GDM1 (cell line): ENCODE measurements around the gene CROCC2.

ENCODE experiments used
- DNase-seq: peaks from one replicate; lab custom pipeline; 2025; lab: John Stamatoyannopoulos, UW

Gene CROCC2

GRCh38 chr2:240905176-240905781, 857 bp upstream of the CROCC2 start:
- no peak for DNase-seq

DNA sequence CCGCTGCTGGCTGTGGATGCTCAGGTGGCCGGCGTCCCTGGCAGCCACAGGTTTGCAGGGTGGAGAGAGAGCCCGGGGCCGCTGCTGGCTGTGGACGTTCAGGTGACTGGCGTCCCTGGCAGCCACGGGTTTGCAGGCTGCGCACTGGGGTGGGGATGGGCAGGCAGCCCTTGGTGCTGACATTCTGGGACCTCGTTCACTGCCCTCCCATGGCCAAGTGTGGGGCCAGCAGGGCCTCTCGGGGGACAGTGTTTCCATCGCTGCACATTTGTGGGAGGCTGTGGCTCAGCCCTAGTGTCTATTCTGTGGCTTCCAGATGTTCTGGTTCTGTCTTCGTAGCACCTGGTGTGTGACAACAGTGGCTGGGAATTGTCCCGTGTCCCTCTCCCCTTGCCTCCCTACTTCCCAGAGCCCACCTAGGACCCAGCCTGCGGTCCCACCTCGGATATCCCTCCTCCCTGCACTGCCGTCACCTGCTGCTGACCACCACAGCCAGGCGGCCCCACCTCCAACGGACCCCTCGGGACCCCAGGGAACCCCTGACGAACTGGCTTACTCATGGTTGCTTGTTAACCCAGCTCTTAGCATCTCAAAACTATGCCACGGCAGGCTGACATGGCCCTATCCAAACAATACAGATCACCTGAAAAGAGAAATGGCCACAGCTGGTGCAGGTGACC, 915 bp downstream of the CROCC2 start:
- no peak for DNase-seq

DNA sequence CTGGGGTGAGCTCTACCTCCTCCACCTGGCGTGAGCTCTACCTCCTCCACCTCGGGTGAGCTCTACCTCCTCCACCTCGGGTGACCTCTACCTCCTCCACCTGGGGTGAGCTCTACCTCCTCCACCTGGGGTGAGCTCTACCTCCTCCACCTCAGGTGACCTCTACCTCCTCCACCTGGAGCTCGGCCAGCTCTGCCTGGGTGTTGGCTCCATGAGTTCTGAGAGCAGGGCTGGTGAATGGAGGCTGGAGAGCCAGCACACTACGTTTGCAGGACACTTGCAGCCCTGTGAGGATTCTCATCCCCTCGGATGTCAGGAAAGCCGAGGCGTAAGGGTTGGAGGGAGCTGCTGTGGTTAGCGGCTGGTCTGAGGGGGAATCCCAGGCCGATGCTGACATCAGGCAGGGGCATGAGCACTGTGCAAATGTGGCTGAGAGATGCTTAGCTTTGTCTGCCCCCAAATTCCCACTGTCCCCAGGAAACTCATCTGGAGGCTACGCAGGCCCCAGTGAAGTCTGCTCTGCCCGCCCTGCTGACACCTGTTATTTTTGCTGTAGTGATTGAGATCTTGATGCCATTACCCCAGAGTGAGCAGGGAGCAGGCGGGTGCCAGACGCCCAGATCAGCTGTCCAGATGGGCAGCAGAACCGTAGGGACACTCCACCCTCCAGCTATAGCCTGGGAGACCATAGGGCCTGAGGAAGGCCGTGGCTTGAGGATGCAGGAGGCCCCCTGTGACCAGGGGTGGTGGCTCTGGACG, 3.3 kb downstream of the CROCC2 start:
- no peak for DNase-seq

- DNase-seq: no peak
Observed at GRCh38 chr2:240911641-240912265, 5.6 kb downstream of the CROCC2 start.

GRCh38 chr2:240912878-240913809, 7.0 kb downstream of the CROCC2 start:
- no peak for DNase-seq

DNA sequence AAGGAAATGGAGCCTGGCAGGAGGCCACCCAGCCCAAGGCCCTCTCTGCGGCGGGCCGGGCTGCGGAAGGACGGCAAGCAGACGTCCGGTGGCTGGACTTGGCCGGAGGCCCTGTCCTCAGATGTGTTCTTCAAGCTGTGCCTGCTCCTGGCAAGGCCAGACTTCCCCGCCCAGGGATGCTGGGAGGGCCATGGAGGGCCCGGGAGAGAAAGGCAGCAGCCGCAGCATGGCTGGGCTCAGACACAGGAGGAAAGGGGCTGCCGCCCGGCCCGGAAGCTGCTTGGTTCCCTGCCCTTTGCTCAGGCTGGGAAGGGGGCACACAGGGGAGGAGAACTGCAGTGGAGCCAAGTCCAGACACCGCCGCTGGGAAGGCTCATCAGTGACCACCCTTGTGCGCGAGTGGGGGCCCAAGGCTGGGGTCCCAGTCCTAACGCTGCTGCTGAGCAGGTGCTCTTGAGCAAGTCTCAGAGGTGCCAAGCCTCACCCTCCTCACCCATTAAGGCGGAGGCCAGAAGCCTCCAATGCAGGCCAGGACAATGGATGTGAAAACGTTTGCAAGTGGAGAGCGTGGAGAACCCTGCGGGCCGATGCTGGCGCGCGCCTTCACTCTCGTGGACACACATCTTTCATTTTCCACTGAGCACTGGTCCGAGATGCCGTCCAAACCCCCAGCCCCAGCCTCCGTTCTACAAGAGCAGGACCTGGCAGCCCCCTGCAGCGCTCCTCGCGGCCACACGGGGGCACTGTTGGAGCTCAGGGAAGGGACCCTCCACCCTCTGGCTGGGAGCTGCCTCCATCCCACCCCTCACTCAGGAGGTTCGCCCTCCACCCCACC, 7.9 kb downstream of the CROCC2 start:
- no peak for DNase-seq

DNA sequence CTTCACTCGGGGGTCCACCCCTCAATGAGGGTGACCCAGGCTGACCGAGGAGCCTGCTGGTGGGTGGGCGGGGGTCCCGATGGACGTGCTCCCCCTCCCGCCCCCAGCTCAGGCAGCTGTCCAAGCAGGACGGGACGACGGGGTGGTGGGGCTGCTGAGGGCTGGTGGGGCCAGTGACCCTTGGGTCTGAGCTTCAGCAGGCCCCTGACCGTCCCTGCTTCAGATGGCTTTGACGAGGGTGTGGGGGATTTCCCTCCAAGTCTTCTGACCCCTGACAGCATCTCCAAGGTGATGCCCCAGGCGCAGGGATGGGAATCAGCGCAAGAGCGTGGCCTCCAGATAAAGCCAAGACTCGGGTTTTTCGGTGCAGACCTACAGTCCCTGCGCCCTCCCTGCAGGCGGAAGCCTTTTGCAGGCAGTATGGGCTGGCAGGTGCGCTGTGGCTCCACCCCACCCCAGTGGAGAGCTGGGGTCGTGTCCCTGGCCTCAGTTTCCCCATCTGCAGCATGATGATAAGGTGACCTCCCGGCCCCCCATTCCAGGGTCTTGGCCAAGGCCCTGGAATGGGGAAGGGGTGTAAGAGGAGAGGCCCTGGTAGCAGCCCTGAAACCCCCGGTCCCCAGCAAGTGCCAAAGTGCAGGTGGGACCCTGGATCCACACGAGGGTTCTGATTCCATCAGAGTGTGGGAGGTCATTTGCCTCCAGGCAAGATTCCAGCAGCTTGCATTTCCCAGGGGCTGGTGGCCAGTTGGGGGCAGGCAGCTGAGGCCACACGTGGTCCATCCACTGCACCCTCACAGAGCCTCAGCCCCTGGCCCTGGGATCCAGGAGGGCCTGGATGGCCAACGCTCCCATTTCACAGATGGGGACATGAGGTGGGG, 8.7 kb downstream of the CROCC2 start:
- no peak for DNase-seq

DNA sequence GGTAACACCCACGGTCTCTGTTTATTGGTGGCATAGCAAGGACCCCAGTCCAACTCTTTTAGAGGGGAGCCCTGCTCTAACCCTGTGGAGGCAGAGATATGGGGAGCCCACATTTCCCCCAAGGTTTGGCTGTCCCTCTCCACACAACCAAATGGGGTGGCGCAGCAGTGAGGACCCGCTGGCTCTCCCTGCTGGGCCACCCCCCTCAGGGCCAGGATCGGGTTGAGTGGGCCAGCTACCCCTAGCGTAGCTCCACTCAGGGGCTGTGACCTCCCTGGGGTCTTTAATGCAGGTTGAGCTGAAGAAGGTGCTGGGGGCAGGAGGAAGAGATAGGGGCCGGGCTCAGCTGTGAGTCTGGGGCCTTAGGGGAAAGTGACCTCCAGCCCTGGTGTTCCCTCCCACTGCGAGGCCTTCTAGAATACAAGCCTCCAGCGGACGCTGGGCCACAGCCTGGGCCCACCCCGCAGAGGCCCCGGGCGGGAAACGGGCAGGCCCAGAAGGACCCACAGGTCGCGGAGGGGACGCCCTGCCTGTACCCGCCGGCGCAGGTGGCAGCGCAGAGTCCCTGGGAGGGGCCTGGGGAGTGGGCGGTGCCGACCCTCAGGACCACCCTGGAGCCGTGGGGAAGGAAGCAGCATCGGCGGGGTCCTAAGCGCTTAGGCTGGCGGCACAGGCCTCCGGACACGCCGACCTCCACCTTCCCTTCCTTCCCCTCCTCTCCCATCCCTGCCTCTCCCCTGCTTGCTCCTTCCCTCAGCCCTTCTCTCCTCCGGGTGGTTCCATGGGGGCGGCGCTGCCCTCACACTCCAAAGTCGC, 9.6 kb downstream of the CROCC2 start:
- DNase-seq: no peak

GRCh38 chr2:240916571-240917008, 10.5 kb downstream of the CROCC2 start:
- no peak for DNase-seq

DNA sequence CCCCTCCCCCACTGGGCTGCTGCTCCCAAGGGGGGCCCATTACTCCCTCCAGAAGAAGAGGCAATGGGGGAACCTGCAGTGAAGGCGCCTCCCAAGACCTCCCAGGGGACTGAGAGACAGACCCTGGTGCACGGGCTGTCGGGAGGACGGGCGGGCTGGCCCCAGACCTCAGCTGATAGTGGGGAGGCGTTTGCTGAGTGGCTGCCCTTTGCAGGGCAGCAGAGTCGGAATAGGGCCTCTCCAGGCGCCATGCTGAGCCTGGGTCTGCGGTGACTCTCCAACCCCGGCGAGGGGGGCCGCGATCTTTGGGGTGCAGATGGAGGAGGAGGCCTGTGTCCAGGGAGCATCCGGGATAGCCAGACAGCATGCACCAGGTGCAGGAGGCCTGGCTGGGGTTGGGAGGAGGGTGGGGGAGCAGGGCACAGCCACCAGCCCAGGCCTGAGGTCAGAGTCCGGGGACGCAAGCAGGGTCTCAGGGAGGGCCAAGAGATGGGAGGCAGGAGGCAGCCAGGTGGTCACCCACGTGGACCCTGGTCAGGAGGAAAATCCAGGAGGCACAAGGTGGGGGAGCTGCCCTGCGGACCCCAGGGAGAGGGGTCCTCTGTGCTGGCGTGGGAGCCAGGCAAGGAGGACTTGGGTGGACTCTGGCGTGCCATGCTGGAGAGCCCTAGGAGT, 11.0 kb downstream of the CROCC2 start:
- no peak for DNase-seq

- DNase-seq: no peak
Observed at GRCh38 chr2:240917684-240918257, 11.6 kb downstream of the CROCC2 start.

- DNase-seq: no peak
Observed at GRCh38 chr2:240918258-240919091, 12.3 kb downstream of the CROCC2 start.

DNA sequence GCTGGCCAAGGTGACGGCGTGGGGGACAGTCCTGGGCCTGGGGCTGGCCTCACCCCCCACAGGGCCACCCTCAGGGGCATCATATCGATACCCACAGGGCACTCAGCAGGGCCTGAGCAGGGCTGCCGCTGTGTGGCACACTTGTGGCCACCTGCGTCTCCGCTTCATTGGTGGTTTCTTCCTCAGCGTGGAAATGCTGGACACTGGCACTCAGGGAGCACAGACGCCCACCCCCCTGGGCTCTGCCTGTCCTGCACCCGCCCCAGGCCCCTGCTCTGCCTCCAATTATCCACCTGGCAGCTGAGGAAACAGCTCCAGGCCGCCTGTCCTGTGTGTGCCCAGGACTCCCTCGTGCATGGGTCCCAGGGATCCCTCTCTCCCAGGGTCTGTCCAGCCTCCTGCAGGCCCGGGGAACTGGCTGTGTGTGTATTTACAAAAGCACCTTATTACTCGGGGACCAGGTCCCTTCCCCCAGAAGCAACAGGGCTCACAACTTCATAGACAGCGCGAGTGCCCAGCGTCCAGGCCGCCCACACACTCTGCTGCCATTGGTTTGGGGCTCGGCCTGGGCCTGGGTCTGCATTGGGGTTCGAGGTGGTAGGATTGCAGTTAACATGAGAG, 13.1 kb downstream of the CROCC2 start:
- no peak for DNase-seq

DNA sequence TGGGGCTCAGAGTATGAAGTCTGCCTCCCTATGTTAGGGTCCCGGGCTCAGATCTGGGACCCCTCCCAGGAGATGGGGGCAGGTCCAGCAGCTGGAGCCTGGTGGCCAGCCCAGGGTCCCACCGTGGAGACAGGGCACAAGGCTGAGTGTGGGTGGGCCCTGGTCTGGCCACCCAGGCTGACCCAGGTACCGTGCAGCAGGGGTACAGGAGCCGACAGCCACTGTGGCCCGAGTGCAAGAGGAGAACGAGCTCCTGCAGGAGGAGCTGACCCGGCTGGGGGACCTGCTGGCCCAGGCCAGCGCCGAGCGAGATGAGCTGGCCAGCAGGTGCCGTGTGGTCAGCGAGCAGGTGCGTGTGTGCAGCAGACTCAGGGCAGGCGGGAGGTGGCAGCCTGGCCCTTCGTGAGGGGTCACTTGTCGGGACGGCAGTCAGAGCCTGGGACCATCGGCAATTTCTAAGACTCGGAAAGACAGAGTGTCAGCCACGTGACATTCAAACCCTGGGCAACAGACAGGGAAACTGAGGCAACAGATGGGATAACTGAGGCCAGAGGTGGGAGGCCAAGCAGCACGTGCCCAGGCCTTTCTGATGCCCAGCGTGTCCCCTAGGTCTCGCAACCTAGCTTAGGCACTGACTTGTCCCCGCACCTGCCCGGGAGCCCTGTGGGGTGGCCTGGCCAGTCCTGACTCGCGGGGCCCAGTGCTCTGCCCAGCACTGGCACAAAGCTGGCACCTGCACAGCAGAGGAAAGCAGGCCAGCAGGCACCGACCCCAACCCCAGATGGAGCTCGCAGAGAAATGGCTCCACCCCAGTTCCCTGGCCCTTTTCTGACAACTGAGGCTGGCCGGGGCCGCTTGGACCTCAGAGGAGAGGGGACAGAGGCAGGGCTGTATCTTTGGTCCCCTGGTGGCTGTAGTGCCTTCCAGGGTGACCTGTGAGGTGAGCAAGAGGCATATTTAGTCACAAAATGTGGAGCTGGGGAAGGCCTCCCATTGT, 13.9 kb downstream of the CROCC2 start:
- no peak for DNase-seq

DNA sequence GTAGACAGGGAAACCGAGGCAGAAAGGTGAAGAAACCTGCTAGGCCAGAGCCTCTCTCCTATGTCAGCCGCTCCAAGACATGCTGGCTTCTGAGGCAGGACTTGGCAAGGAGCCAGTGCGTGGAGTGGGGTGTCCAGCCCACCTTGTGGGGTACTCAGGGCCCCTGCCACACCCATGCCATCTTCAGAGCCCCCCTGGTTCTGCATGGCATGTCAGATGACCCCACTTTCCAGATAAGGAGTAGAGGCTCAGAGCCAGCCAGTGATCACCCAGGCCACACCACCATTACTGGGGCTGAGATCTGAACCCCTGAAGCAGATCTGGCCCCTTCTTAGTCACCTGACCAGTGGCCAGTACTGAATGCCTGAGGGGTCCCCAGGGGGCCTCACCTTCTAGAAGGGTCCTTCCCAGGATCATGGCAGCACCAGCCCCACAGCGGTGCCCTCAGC, 14.7 kb downstream of the CROCC2 start:
- no peak for DNase-seq
